Measurements from ENCODE around the gene AGPAT3. TPM values are rescaled to one million over a fixed set of nuclear protein-coding genes. Genes with fewer than 3 reads are reported as not detected.

Gene AGPAT3
- total RNA-seq, 1 donor, result 63.5 TPM

GRCh38 chr21:43931489-43931888, 66.5 kb downstream of the AGPAT3 start:
- DNase-seq (ENCODE audit: low read depth), result no peak
- H3K4me3 ChIP-seq (ENCODE audit: low read depth, low read length), result no peak overlapping the region
- no peak for TF ChIP-seq CTCF (IDR thresholded peaks at IDR 0.05; ENCODE audit: insufficient read depth, low read depth, low read length)

GRCh38 chr21:43932005-43932404, 67.0 kb downstream of the AGPAT3 start:
- no peak overlapping the region for H3K4me3 ChIP-seq (ENCODE audit: low read depth, low read length)
- no peak for TF ChIP-seq CTCF (IDR thresholded peaks at IDR 0.05; ENCODE audit: insufficient read depth, low read depth, low read length)
- DNase-seq (ENCODE audit: low read depth), result no peak

- DNase-seq (ENCODE audit: low read depth), result no peak
- no peak for TF ChIP-seq CTCF (IDR thresholded peaks at IDR 0.05; ENCODE audit: insufficient read depth, low read depth, low read length)
- H3K4me3 ChIP-seq (ENCODE audit: low read depth, low read length), result no peak overlapping the region
These were observed 68.2 kb downstream of the AGPAT3 start for GRCh38 chr21:43933199-43933598.

- no peak for DNase-seq (ENCODE audit: low read depth)
- no peak for TF ChIP-seq CTCF (IDR thresholded peaks at IDR 0.05; ENCODE audit: insufficient read depth, low read depth, low read length)
- H3K4me3 ChIP-seq (ENCODE audit: low read depth, low read length), result no peak overlapping the region
These were observed 68.7 kb downstream of the AGPAT3 start for GRCh38 chr21:43933680-43934079.

- no peak for TF ChIP-seq CTCF (IDR thresholded peaks at IDR 0.05; ENCODE audit: insufficient read depth, low read depth, low read length)
- DNase-seq (ENCODE audit: low read depth), result no peak
- no peak overlapping the region for H3K4me3 ChIP-seq (ENCODE audit: low read depth, low read length)
These were observed 69.1 kb downstream of the AGPAT3 start for GRCh38 chr21:43934116-43934515.

- DNase-seq (ENCODE audit: low read depth), result no peak
- TF ChIP-seq CTCF (IDR thresholded peaks at IDR 0.05; ENCODE audit: insufficient read depth, low read depth, low read length), result no peak
- H3K4me3 ChIP-seq (ENCODE audit: low read depth, low read length), result no peak overlapping the region
These were observed 70.0 kb downstream of the AGPAT3 start for GRCh38 chr21:43934716-43935705.
